SK-MEL-5 (cell line): ENCODE data around the gene CEACAM19. TPM values are rescaled to one million over a fixed set of nuclear protein-coding genes. Genes with fewer than 3 reads are reported as not detected.

Source experiments
- DNase-seq: peaks from one replicate; pipeline ENCODE4 v3.0.0-alpha.2; 2016; ENCODE audit warnings: low read depth, low spot score
- in situ Hi-C: cut with HindIII; loops from 2 replicates; pipeline ENCODE4 v1.10.0; 2016; ENCODE audit warnings: low sequenced_read_pairs, high pct_unique_total_duplicates, low pct_unique_long_range_greater_than_20kb
- total RNA-seq: library from RNA; depleted of rRNA; stranded (reverse); fragments of >200 nt; shearing (Covaris generic); gene quantifications from 2 replicates; pipeline ENCODE4 v1.2.3, GENCODE V29; 2014

The CEACAM19 gene
- total RNA-seq, 1 experiment from 2014 or later = 0.16 TPM

DNA sequence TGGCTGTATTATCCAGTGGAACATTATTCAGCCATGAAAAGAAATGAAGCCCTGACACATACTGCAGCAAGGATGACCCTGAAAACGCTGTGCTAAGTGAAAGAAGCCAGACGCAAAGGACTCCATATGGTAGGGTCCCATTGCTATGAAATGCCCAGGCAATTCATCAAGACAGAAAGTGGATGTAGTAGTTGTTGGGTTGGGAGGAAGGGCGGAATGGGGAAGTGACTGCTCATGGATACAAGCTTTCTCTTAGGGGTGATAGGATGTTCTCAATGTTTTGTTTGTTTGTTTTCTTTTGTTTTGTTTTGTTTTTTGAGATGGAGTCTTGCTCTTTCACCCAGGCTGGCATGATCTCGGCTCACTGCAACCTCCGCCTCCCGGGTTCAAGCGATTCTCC is 16.6 kb downstream of the CEACAM19 start:
- no peak for DNase-seq
- in situ Hi-C loops = no loop called here

DNA sequence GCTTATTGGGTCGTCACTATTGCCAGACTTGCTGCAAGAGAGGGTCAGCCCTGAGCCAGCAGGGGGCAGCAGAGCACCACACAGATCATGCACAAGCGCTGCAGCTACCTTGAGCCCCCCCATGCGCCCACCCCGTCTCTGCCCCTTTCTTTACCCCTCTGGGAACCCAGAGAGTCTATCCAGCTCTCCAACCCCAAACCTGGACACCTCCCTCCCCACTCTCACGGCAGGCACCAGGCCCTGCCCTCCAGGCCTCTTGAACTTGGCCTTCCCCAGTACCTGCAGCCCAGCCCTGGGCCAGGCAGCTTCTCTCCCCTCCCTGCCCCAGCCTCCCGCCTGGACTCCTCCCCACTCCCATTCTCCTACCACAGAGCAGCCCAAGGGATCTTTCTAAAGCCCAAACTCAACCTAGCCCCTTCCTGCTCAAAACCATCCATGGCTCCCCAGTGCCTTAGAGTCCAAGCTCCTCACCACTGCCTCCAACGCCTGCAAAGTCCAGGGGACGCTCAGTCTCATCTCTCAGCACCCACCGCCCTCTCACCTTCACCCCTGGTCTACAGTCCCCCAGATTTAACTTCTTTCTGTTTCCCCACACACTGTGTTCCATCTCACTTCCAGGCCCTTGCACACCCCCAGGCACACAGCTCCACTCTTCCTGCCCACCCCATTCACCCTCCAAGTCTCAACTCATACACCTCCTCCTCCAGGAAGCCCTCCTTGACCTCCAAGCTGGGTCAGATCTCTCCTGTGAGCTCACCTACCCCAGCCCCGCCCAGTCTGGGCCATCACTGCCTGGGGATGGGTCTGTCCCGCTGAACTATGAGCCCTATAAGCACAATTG is 18.2 kb downstream of the CEACAM19 start:
- in situ Hi-C loops = no loop called here
- DNase-seq = peak; percentile 66

DNA sequence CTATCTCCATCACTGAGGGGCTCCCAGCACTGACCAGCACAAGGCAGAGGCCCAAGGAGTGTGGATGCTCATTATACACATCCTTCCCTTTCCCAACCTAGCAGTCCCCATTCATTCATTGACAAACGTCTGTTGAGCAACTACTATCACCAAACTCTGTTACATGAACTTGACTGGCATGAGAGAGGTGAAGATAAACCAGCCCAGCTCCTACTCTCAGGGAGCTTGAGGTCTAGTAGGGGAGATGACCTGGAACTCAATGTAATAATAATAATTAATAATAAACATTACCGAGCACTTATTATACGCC is 18.8 kb downstream of the CEACAM19 start:
- in situ Hi-C loops = no loop called here
- DNase-seq = no peak

DNA sequence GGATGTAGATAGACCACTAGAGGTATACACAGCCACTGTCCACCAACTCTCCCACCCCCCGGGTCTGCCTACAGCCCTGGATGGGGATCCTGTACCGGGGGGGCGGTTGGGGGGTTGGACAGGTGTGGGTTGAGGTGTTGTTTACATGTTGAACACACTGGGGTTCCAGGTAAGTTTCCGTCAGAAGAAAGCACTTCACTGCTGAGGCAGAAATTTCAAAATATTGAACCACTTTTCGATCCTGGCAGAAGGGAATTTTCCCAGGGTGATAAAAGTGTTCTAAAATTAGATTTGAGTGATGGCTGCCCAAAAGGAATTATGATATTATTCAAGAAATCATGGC is 21.1 kb downstream of the CEACAM19 start:
- in situ Hi-C loops = no loop called here
- no peak for DNase-seq

DNA sequence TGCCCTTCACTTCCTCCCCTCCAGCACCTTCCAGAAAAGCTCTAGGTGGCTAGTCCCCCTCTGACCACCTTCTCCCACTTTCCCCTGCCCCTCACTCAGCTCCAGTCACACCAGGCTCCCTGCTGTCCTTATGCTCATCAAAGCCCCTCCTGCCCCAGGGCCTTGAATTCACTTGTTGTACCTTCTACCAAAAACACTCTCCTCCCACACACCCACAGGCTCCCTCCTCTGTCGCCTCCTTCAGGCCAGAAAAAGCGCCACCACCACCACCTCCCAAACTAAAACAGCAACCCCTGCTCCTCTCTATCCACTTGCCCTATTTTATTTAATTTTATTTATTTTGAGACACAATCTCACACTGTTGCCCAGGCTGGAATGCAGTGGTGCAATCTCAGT is 22.9 kb downstream of the CEACAM19 start:
- peak; percentile 20 for DNase-seq
- in situ Hi-C loops = no loop called here

DNA sequence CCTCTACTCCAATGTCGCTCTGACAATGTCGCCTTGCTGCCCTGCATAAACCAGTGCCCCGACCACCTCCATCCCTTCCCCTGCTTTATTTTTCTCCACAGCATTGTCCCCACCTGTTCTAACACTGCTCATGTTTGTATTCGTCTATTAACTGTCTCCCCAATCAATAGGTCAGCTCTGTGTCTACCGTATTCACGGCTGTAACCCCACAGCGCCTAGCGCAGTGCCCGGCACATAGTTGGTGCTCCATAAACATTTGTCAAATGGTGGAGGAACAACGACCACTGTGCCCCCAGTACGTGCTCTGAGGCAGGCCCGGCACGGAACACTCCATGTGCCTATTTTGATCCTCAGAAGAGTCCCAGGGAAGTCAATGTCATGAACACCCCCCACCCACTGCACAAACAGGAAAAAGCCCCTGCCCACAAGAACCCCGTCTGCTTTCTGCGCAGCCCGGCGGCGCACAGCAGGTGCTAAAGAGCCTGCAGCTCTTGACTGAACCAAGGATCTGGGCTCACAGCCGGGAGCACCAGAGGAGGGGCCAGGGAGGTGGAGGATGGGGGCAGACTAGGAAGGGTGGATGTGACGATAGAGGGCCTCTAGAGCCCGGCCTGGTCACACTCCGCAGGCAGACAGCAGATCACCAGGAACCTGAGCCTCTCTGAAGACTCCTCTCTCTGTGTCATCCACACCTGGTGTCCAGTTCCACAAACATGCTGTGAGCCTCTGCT is 25.8 kb downstream of the CEACAM19 start:
- no peak for DNase-seq
- in situ Hi-C loops = no loop called here

DNA sequence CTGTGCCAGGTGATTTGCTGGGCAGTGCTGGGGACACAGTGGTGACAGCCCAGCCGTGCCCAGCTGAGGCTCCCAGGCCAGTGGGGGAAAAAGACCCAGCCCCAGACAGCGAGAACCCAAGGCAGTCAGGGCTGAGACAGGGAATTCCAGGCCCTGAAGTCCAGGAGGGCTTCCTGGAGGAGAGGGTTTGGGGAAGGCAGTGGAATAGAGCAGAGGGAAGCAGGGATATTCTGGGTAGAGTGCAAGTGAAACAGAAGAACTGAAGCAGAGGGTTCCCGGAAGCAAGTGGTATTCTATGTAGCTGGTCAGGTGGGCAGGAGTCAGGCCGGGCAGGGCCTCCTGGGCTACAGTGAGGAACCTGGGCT is 26.4 kb downstream of the CEACAM19 start:
- in situ Hi-C loops = no loop called here
- DNase-seq = no peak

DNA sequence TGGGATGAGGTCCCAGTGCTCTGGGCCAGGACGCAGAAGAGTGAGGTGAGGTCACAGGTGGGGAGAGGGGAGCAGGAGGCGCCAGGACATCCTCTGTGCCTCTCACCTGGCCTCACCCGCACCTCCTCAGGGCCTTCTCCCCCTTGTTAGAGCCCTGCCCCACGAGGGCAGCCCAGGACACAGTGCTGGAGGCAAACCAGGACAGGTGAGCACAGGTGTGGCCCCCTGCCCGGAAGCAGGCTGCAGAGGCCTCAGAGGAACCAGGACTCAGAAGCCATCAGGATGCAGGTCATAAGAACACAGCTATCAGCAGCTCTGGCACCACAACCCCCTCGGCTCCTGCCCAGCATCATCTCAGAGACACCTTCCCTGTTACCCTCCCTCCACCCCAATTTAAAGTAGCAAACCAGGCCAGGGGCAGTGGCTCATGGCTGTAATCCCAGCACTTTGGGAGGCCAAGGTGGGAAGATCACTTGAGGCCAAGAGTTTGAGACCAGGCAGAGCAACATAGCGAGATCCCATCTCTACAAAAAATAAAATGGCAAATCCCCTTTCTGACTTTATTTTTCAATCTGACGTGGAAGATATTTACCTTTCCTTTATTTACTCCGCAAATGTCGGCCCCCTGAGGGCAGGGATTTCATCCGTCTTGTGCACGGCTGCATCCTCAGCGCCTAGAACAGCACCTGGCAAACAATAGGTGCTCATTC is 27.4 kb downstream of the CEACAM19 start, which contains the start of gene CEACAM16:
Gene CEACAM16 (plus strand): TSS at position 660 of the 710 bp plus-strand sequence. CDS start 2,306 bp downstream, outside the sequence.
- in situ Hi-C loops = no loop called here

DNA sequence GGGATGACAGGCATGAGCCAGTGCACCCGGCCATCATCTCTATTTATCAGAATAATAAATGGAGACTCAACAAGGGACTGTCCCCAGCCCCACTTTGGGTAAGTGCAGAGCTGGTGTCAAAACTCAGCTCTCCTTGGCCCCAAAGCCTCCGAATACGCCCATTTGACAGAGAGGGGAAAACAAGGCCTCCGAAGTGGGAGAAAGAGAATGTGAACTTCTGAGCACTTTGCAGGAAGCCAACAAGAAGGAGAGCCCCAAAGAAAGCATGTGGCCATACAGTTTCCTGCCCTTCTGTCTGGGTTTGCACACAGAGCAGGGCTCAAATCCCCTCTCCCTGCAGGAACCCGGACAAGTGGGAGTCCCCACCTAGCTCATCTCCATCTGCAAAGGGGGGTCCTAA is 29.3 kb downstream of the CEACAM19 start:
- in situ Hi-C loops = no loop called here

More for the DNA sequence above, 27.4 kb downstream of the CEACAM19 start, which contains the start of gene CEACAM16:
- no peak for DNase-seq

DNA sequence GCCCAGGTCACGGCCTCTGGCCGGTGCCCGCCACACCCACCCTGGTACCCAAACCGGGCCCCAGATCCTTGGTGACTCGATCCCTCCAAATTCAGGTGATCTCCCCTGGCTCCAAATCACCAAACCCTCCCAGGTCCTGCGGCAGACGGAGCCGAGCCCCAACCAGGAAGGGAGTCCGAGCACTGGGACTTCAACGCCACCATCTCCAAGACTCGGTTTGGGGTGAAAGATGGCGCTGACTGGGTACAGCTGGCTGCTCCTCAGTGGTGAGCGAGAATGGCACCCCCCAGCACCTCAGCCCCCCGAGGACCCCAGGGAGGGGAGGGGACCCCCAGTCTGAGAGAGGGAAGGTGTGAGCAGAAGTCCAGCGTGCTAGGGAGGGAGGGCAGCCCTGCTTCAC is 29.9 kb downstream of the CEACAM19 start:
- in situ Hi-C loops = no loop called here
- DNase-seq = no peak

More for the DNA sequence above, 29.3 kb downstream of the CEACAM19 start:
- DNase-seq = no peak

DNA sequence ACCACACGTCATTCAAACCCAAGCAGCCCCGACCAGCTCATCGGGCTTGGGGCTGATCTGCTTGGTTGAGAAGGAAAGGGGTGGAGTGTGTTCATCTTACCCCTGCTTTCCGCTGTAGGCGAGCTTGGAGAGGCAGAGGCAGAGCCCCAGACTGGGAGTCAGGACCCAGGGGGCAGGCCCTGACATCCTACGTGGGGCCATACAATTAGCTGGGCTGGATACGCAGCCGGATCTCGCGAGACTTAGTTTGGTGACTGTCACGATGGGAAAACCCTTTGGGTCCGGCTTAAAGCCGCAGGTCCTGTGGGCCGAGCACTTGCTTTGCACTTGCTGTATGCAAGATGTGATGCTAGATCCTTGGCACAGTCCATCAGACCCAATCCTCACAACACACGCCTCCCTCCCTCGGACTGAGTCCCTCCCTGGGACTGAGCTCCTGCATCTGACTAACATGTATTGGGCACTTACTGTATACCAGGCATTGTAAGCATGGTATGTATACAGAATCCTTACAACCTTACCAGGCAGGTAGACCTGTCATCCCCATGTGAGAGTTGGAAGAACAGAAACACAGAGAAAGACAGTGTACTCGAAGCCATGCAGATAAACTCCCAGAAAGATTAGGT is 31.4 kb downstream of the CEACAM19 start:
- in situ Hi-C loops = no loop called here
- DNase-seq = no peak

DNA sequence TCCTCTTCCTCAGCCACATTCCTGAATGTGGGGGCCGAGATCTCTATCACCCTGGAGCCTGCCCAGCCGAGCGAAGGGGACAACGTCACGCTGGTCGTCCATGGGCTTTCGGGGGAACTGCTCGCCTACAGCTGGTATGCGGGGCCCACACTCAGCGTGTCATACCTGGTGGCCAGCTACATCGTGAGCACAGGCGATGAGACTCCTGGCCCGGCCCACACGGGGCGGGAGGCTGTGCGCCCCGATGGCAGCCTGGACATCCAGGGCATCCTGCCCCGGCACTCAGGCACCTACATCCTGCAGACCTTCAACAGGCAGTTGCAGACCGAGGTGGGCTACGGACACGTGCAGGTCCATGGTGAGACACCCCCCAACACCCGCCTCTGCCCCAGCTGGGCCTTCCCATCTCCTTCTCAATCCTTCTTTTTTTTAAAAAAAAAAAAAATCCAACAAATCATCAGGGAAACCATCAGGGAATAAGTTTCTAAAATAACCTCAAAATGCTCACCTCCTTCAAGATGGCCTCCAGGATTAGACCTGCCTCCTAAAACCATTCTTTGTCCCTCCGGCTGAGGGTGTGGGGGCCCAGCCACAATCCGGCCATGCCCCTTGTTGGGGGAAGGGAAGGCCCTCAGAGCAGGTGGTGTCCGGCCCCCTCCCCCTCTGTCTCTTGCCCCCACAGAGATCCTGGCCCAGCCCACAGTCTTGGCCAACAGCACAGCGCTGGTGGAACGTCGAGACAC is 32.2 kb downstream of the CEACAM19 start:
- DNase-seq = no peak
- in situ Hi-C loops = no loop called here

DNA sequence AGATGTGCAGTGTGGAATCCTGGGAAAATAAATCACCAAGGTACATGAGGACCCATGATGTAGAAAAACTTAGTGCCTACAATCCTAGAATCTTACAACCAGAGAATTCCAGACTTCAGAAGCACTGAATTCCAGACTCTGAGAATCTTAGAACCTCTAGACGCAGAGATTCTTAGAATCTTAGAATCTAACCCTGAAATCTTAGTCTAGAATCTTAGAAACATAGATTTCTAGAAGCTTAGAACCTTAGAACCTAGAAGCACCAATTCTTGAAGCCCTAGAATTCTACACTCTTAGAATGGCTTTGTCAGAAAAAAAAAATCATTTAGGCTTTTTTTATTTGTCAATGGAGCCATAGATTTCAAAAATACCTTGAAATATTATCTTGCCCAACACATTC is 33.7 kb downstream of the CEACAM19 start:
- no peak for DNase-seq
- in situ Hi-C loops = no loop called here

DNA sequence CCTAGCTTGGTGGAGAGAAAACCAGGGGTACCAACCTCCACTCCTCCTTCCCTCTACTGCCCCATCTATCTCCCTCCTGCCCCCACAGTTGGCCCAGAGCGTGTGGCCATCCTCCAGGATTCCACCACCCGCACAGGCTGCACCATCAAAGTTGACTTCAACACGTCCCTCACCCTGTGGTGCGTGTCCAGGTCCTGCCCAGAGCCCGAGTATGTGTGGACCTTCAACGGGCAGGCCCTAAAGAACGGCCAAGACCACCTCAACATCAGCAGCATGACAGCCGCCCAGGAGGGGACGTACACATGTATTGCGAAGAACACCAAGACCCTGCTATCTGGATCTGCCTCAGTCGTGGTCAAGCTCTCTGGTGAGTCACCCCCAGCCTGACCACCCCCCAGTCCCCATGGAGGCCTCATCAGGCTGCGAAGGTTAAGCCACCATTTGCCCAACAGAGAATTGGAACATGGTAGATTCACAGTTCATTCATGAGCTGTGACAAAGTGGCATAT is 34.3 kb downstream of the CEACAM19 start:
- in situ Hi-C loops = no loop called here
- no peak for DNase-seq

DNA sequence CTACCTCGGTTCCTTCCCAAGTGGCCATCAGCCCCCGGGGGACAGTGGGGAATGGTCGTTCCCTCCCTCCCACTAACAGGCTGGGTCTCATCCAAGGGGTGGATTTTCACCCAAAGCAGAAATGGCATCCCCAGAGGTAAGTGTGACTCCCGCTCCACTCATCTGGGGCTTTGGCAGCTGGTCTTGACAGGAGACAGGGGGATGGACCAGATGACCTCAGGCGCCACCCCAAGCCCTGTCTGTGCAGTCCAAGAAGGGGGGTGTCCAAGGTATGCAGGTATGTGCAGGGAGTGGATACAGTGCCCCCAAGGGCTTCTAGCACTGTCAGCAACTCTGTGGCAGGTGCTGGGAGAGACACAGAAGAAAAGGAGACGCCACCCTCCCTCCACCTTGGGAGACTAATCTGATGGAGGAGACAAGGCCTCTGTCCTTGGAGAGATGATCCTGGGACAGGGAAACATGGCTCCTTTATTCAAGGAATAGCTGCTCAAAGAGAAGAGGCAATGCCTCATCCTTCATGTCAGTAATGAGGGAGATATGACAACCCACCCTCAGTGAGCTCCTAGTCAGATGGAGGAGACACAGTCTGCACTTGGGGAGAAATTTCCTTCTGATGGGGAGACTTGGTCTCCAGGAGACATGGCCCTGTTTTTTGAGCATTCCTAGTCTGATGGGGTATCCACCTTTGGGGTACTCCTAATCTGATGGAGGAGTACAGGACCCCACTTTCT is 35.4 kb downstream of the CEACAM19 start:
- DNase-seq = no peak
- in situ Hi-C loops = no loop called here

DNA sequence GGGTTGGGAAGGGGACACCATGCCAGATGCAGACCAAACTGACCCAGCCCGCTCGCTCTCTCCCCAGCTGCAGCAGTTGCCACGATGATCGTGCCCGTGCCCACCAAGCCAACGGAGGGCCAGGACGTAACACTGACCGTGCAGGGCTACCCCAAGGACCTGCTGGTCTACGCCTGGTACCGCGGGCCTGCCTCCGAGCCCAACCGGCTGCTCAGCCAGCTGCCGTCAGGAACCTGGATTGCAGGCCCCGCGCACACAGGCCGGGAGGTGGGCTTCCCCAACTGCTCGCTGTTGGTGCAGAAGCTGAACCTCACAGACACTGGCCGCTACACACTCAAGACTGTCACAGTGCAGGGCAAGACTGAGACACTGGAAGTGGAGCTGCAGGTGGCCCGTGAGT is 36.5 kb downstream of the CEACAM19 start:
- in situ Hi-C loops = no loop called here
- DNase-seq = no peak

DNA sequence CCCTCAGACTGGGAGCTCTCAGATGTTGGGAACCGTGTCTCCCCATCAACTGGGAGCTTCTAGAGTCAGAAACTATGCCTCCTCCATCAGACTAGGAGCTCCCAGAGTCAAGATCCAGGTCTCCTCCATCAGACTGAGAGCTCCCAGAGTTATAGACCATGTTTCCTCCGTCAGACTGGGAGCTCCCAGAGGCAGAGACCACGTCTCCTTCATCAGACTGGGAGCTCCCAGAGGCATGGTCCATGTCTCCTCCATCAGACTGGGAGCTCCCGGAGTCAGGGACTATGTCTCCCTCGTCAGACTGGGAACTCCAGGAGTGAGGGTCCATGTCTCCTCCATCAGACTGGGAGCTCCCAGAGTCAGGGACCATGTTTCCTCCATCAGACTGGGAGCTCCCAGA is 37.7 kb downstream of the CEACAM19 start:
- in situ Hi-C loops = no loop called here
- DNase-seq = no peak
